ENCODE data around the gene SLC7A7. TPM values are rescaled to one million over a fixed set of nuclear protein-coding genes. Genes with fewer than 3 reads are reported as not detected.

SLC7A7 gene
- total and polyA plus RNA-seq, 2 of the 13 experiments (the other 11 are each of a cell fraction or from before 2014, with no cell fraction given), result 0.13 to 0.63 TPM

GRCh38 chr14:22829661-22830442 lies 14.6 kb upstream of the SLC7A7 start, which contains the start of gene MRPL52 (continued):
- TF ChIP-seq ZUFSP (CRISPR knock-in tag; IDR thresholded peaks at IDR 0.05; ENCODE audit: borderline replicate concordance) (no peak), ZNF570 (CRISPR knock-in tag; IDR thresholded peaks at IDR 0.05; ENCODE audit: borderline replicate concordance) (peak; percentile 77; the same call in 1 of the 2 replicates), ZNF788 (CRISPR knock-in tag; IDR thresholded peaks at IDR 0.05; ENCODE audit: borderline replicate concordance) (peak; percentile 54; the same call in 1 of the 2 replicates), GRHL1 (CRISPR knock-in tag; conservative IDR thresholded peaks at IDR 0.05) (no peak), ZNF780A (CRISPR knock-in tag; IDR thresholded peaks at IDR 0.05) (no peak), ZKSCAN5 (CRISPR knock-in tag; IDR thresholded peaks at IDR 0.05) (peak; percentile 66; the same call in 1 of the 2 replicates), HDAC1 (CRISPR knock-in tag; IDR thresholded peaks at IDR 0.05) (peak; percentile 93), CREB3 (CRISPR knock-in tag; IDR thresholded peaks at IDR 0.05) (0 out of 2 replicates have a peak, but pooled peaks have one; percentile 16), ZBTB40 (IDR thresholded peaks at IDR 0.05) (no peak), ZBTB40 (CRISPR knock-in tag; IDR thresholded peaks at IDR 0.05) (peak; percentile 56), RARG (CRISPR knock-in tag; IDR thresholded peaks at IDR 0.05; ENCODE audit: low read depth) (peak; percentile 97; the same call in 1 of the 2 replicates)

Measured in HepG2 (cell line).